ENCODE measurements around the gene GH2.

GH2 gene

DNA sequence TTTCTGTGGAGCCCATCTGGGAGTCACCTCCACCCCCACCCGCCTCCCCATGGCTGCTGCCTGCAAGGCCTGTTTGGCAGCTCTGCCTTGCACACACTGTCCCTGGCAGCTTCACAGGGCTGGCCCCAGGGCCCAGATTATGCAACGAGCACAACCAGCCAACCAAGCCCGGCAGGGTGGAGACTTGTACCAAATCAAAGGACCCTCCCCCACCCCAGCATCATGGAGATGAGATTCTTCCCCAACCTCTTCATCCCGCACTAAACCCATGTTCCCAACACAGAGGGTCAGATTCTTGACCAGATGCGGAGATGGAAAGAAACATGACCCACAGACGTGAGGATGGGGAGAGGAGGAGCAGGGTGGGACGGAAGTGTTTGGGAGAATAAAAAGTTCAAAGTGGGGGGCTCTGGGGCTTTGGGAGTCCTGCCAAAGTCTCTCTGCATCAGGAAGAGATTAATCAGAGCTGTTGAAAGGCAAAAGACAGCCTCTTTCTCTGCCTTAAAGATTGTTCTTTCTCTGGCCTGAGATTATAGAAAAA lies 43.0 kb downstream of the GH2 start:
- DNase-seq = no peak

DNA sequence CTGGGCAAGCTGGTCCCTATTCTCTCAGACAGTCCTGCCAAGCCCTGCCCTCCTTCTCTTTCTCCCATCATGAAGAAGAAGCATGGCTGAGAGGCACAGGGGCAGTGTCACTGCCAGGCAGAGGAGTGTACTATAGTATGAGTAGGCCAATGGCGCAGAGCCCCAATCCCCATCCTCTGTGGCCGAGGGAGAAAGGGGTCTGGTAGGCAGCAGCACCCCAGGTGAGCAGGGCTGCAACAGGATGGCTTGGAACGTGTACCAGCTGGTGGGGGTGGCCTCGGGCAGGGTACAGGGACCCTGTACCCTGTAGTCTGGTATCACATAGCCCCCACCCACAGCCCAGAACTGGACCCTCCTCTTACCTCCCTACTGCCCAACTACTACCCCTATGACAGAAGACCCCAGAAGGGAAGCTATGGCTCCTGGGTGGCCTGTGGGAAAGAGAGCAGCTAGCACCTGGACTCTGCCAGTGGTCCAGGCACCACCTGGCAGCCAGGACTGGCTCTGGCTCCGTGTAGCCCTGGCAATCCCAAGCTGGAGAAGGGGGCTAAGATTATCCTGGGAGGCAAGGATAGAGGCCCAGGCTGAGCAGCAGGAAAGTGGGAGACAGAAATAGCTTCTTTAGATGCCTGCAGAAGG lies 43.7 kb downstream of the GH2 start:
- no peak for DNase-seq

DNA sequence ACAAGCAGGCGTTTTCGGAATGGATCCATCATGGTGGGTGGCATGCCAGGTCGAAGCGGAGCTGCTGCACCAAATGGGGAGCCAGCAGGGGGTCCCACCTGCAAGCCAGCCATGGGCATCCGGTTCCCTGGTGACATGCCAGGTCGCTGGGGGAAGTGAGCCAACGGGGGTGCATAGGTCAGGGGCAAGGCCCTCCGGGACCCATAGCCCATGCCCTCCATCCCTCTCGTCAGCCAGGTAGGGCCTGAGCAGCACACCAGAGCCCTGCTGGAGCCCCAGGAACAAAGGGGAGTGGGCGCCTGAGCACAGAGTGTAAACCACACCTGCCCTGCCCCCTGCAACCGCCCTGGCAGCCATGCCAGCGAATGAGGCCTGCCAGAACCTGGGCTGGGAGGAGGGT lies 44.3 kb downstream of the GH2 start:
- DNase-seq = no peak

DNA sequence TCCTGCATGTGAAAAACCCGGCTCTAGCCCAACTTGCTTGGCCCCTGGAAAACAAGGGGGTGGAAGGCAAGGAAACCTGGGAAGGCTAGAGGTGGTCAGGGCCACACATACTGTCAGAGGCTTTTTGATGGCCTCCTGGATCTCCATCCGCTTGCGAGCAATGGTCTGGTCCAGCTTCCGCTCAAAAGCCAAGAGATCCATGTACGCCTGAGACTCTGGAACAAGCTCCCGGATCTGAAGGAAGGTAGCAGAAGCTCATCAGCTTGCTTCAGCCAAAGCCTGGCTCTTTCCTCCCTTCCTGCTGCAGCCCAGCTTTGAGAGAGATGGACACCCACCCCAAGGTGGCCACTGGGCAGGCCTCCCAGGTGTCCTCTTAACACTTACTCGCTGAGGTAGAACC lies 44.9 kb downstream of the GH2 start:
- no peak for DNase-seq

DNA sequence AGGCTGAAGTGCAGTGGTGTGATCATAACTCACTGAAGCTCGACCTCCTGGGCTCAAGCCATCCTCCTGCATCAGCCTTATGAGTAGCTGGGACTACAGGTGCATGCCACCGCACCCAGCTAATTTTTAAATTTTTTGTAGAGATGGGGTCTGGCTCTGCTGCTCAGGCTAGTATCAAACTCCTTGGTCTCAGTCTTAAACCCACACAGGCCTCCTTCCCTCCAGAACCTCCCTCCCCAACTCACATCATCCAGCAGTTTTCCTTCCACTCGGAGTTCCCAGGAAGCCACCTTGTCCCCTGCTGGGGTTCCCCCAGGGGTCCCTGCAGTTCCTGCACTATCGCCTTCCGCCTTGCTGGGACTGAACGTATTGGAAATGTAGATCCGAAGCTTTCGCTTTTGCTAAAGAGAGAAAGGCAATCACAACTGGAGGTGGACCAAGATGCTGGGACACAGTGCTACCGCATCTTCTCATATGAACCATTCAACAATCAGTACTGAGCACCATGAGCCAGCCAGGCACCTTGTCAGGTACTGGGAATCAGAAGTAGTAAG lies 46.5 kb downstream of the GH2 start:
- DNase-seq = no peak

- DNase-seq = peak; percentile 63
These were observed 47.1 kb downstream of the GH2 start for GRCh38 chr17:63834431-63835166.

- DNase-seq = no peak
These were observed 47.9 kb downstream of the GH2 start for GRCh38 chr17:63833741-63834373.

DNA sequence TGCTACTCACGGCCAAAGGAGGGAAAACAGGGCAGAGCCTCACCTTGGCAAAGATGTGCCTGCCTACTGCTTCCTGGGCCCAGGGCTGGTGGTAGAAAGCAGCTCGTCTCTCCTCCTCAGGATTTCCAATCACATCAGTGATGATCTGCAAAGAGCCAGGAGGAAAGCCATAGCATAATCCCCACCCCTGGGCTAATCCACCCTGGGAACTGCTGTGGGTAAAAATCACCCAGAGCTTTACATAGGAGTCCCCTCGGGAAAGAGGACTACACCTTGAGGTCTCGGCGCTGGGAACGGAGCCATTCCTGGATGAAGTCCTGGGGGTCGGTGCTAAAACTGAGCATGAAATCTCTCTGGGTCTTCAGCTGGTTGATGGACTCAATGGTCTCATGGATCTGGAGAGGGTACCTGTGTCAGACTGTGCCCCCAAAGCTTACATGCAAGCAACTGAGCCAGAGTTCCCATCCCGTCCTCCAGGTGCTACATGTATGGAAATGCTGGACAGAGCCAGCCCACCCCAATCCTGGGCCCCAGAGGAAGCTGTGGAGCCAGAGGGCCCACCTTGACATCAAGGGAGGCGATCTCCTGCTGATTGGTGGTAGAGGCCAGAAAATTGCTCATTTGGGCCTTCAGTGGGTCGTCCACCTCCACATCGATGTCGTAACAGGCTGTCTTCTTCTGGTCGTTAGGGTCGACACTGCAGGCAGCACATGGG lies 48.6 kb downstream of the GH2 start:
- DNase-seq = no peak

DNA sequence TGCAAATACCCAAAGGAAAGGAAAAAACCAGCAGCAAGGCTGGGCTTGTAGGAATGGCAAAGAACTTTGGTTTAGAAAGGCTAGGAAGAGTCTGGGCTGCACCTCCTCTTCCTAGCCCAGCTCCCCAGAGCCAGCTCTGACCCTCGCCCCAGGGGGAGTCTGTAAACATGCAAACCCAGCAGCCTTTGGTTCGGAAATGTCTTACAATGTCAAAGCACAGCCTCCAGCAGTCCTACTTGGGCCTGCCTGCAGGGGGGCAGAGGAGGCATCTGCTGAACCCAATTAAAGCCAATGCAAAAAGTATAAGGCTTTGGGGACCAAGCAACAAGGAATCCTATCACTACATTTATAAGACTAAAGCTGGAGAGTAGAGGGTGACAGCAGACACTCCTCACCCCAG lies 49.3 kb downstream of the GH2 start:
- no peak for DNase-seq

DNA sequence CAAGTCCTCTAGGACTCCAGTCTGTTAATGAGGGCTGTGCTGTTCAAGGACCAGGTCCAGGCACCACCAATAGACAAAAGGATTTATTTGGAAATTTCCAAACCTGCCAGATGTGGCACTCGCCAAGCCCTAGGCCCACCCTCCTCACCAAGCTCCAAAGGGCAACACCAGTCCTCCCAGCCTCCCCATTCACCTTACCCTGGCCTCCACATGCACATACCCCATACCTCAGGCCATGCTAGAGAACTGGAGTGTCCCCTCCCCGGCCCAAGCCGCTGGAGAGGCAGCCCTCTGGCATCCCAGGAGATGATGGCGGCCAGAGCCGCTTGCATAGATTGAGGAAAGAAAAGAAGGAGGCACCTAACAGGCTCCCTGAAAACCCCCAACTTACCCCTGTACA lies 49.7 kb downstream of the GH2 start:
- no peak for DNase-seq

DNA sequence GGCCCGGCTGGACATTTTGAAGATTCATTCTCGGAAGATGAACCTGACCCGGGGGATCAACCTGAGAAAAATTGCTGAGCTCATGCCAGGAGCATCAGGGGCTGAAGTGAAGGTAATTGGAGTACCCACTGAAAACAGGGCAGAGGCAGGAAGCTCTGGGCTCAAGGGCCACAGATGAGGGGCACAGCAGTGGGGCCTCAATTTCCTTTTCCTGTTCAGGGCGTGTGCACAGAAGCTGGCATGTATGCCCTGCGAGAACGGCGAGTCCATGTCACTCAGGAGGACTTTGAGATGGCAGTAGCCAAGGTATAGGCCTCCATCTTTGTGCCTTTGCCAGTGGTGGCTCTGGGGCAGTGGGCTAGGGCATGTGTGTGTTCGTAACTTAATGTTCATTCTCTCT lies 50.2 kb downstream of the GH2 start:
- no peak for DNase-seq

- DNase-seq = no peak
These were observed 50.7 kb downstream of the GH2 start for GRCh38 chr17:63830904-63831491.

GRCh38 chr17:63830278-63830677 lies 51.5 kb downstream of the GH2 start:
- no peak for DNase-seq
